ENCODE data around the gene COL15A1.

The COL15A1 gene

GRCh38 chr9:99019510-99020331 is 76.0 kb downstream of the COL15A1 start:
- no peak for DNase-seq

GRCh38 chr9:99020786-99021436 is 77.2 kb downstream of the COL15A1 start:
- DNase-seq: no peak

GRCh38 chr9:99021512-99021911 is 77.8 kb downstream of the COL15A1 start:
- no peak for DNase-seq

GRCh38 chr9:99023231-99023630 is 79.5 kb downstream of the COL15A1 start:
- no peak for DNase-seq

- DNase-seq: peak; percentile 95
Observed at GRCh38 chr9:99023831-99024230, 80.1 kb downstream of the COL15A1 start.

GRCh38 chr9:99024959-99025358 is 81.3 kb downstream of the COL15A1 start:
- DNase-seq: no peak

GRCh38 chr9:99025616-99026270 is 82.0 kb downstream of the COL15A1 start:
- DNase-seq: no peak

- no peak for DNase-seq
Observed at GRCh38 chr9:99026271-99026955, 82.7 kb downstream of the COL15A1 start.

GRCh38 chr9:99026956-99027298 is 83.2 kb downstream of the COL15A1 start:
- no peak for DNase-seq

GRCh38 chr9:99027443-99027842 is 83.7 kb downstream of the COL15A1 start:
- no peak for DNase-seq

- no peak for DNase-seq
Observed at GRCh38 chr9:99029083-99029645, 85.5 kb downstream of the COL15A1 start.

- no peak for DNase-seq
Observed at GRCh38 chr9:99030092-99030511, 86.4 kb downstream of the COL15A1 start.

GRCh38 chr9:99030610-99031109 is 87.0 kb downstream of the COL15A1 start:
- DNase-seq: no peak

GRCh38 chr9:99031319-99031718 is 87.6 kb downstream of the COL15A1 start:
- DNase-seq: no peak

- DNase-seq: no peak
Observed at GRCh38 chr9:99031994-99032393, 88.3 kb downstream of the COL15A1 start.

GRCh38 chr9:99034149-99034548 is 90.4 kb downstream of the COL15A1 start:
- DNase-seq: no peak

GRCh38 chr9:99035313-99035712 is 91.6 kb downstream of the COL15A1 start:
- no peak for DNase-seq

GRCh38 chr9:99037769-99038483 is 94.2 kb downstream of the COL15A1 start:
- DNase-seq: no peak

GRCh38 chr9:99038484-99038820 is 94.7 kb downstream of the COL15A1 start:
- no peak for DNase-seq

GRCh38 chr9:99039505-99040182 is 95.9 kb downstream of the COL15A1 start:
- DNase-seq: no peak

- DNase-seq: no peak
Observed at GRCh38 chr9:99040251-99040900, 96.7 kb downstream of the COL15A1 start.
